Measurements from ENCODE around the gene ENTPD2. TPM values are rescaled to one million over a fixed set of nuclear protein-coding genes. Genes with fewer than 3 reads are reported as not detected.

Gene ENTPD2
- total RNA-seq, 1 donor from 2014 or later = not detected

DNA sequence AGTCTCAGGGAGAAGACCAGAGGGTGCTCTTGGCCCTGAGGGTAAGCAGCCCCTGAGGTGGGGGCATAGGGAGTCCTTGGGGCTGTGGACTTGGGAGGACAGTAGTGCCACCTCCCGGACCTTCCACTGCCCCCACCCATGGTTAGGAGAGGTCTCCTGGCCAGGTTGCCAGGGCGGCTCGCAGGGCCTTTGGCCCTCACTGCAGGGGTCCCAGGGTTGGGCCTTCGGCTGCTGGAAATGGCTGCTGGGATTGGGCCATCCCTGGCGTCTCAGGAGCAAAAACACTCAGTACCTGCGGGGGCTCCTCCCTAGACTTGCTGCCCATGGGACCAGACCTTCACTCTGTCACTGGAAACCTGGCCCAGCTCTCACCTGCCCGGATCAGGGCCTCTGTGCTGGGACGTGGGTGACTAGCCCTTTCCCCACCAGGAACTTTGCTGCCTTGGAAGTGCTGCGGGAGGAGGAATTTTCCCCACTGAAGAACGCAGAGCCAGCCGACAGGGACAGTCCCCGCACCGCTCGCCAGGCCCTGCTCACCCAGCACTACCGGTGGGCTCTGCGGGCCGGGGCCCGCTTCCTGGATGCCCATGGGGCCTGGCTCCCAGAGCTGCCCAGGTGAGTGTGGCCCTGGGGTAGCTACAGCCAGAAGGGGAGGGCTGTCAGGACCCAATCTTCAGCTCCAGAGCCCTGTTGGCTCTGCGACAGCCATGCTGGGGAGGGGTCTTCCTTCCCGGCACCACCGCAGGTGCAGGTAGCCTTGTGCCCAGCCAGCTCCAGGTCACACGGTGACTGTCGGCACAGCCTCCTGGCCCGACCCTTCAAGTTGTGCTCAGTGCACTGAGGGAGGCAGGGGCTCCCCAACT is 26.6 kb upstream of the ENTPD2 start:
- intact Hi-C loops (cut with micrococcal nuclease) = no loop called here

GRCh38 chr9:137079401-137079787 is 25.5 kb upstream of the ENTPD2 start:
- intact Hi-C loops (cut with micrococcal nuclease) = no loop called here

DNA sequence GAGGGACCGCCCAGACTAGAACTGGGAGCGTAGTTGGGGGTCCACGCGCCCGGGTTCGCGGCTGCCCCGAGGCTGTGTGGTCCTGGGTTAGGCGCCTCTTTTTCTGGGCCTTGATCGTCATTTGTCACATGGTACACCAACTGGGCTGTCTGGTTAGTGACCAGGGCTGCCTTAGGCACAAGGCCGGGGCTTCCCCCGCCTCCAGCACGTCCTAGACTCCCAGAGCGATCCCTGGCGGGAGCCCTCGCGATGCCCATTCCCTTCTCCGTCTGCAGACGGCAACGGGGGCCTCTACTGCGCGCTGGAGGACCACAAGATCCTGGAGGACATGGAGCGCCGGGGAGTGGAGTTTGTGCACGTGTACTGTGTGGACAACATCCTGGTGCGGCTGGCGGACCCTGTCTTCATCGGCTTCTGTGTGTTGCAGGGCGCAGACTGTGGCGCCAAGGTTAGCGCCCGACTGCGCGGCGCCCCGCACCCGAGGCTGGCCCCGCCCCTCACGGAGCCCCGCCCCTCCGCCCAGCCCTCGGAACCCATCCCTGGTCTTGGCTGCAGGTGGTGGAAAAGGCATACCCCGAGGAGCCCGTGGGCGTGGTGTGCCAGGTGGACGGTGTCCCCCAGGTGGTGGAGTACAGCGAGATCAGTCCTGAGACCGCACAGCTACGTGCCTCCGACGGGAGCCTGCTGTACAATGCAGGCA is 25.0 kb upstream of the ENTPD2 start:
- intact Hi-C loops (cut with micrococcal nuclease) = no loop called here

- intact Hi-C loops (cut with micrococcal nuclease) = loop anchor here (1.0 kb wide), 1 partner anchor 8 kb away; the partner anchor contains the start of gene MAN1B1
Observed at GRCh38 chr9:137077758-137078693, 24.2 kb upstream of the ENTPD2 start.

GRCh38 chr9:137077010-137077747 is 23.3 kb upstream of the ENTPD2 start, which contains the start of gene UAP1L1:
UAP1L1 (plus strand) TSS chr9:137077517; CDS start chr9:137077533, 16 bp downstream.
- intact Hi-C loops (cut with micrococcal nuclease) = loop anchor here (1.0 kb wide), 1 partner anchor 9 kb away; the partner anchor contains the start of gene MAN1B1

DNA sequence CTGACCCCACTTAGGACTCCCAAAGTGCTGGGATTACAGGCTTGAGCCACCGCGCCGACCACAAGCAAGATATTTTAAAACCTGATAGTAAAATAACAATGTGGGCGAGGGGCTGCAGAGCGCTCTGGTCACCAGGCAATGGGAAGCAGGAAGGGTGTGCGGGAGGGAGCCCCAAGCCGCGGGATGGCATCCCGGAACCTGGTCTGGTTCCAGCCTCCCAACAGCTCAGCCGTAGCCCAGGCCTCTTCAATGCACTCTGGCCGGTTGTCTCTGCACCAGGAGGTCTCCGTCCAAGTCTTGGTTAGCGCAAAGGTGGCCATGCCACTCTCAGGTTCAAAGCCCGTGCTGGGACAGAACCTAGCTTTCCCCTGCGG is 22.8 kb upstream of the ENTPD2 start:
- intact Hi-C loops (cut with micrococcal nuclease) = loop anchor here (1.0 kb wide), 1 partner anchor 10 kb away; the partner anchor contains the start of gene MAN1B1

- intact Hi-C loops (cut with micrococcal nuclease) = no loop called here
Observed at GRCh38 chr9:137075275-137075775, 21.5 kb upstream of the ENTPD2 start.

- intact Hi-C loops (cut with micrococcal nuclease) = no loop called here
Observed at GRCh38 chr9:137074657-137075274, 20.9 kb upstream of the ENTPD2 start.

- intact Hi-C loops (cut with micrococcal nuclease) = no loop called here
Observed at GRCh38 chr9:137073992-137074399, 20.1 kb upstream of the ENTPD2 start.

DNA sequence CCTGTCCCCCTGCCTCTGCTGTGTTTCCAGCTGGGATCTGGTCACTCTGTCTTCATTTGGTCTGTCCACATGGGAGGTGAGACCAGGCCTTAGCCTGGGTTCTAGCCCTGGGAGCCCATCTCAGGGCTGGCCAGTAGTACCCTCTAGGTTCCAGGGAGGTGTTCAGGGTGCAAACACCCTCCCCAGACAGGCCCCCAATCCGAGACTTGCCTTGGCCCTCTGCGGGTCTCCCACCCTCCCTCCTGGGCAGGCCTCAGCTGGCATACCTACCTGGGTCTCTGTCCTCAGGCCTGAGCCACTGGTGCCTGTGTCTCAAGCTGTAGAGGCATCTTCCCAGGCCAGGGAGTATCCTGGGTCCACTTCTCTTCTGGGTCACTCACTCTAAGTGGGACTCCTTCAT is 17.4 kb upstream of the ENTPD2 start:
- intact Hi-C loops (cut with micrococcal nuclease) = no loop called here

DNA sequence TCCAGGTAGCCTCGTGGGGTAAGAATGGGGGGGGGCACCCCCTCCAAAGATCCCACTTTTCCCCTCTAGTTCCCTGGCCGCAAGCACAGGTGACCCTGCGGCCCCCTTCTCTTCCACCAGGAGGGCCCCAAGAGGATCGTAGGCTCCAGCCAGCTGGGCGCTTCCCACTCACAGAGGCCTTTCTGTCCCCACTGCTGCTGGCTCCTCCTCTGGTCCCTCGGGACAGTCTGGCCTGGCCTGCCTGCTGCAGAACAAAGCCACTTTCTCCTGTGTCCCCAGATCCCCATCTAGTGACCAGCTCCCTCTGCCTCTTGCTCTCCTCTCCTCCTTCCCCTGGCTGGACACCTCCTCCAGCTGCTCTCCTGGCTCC is 17.0 kb upstream of the ENTPD2 start:
- intact Hi-C loops (cut with micrococcal nuclease) = loop anchor here (1.0 kb wide), 3 partner anchors 15 to 79 kb away; partner anchors contain the start of genes DPP7, MAN1B1 and PAXX

GRCh38 chr9:137070201-137070905 is 16.5 kb upstream of the ENTPD2 start, which contains the start of gene SAPCD2:
SAPCD2 (minus strand) TSS chr9:137070557; CDS start chr9:137070460, 97 bp downstream.
- intact Hi-C loops (cut with micrococcal nuclease) = loop anchor here (1.0 kb wide), 3 partner anchors 16 to 78 kb away; partner anchors contain the start of genes DPP7, MAN1B1 and PAXX

DNA sequence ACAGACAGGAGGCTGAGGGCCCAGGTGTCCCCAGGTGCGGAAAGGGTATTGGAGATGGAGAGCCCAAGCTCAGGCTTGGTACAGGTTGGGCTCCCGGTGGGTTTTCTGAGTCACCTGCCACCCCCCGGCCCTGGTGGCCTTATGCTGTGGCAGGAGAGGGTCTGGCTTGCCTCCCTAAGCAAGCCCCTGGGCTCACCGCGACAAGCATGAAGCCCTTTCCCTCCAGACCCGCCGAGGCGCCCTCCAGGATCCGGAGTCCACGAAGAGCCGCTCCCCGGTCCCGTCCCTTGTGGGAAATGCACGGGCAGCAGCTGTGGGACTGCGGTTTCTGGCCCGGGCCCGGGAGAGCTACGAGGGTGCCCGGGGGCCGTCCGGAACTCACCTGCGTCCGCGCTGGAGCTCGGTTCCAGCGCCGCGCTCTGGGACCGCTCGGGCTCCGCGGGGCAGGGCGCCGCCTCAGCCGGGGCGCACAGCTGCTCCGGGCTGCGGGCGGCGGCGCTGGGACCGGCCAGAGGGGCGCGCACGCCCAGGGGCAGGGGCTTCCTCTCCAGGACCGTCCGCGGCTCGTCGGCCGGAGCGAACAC is 15.7 kb upstream of the ENTPD2 start:
- intact Hi-C loops (cut with micrococcal nuclease) = loop anchor here (1.0 to 5.0 kb wide), 4 partner anchors 17 to 77 kb away; partner anchors contain the start of genes ABCA2, DPP7, MAN1B1 and PAXX

DNA sequence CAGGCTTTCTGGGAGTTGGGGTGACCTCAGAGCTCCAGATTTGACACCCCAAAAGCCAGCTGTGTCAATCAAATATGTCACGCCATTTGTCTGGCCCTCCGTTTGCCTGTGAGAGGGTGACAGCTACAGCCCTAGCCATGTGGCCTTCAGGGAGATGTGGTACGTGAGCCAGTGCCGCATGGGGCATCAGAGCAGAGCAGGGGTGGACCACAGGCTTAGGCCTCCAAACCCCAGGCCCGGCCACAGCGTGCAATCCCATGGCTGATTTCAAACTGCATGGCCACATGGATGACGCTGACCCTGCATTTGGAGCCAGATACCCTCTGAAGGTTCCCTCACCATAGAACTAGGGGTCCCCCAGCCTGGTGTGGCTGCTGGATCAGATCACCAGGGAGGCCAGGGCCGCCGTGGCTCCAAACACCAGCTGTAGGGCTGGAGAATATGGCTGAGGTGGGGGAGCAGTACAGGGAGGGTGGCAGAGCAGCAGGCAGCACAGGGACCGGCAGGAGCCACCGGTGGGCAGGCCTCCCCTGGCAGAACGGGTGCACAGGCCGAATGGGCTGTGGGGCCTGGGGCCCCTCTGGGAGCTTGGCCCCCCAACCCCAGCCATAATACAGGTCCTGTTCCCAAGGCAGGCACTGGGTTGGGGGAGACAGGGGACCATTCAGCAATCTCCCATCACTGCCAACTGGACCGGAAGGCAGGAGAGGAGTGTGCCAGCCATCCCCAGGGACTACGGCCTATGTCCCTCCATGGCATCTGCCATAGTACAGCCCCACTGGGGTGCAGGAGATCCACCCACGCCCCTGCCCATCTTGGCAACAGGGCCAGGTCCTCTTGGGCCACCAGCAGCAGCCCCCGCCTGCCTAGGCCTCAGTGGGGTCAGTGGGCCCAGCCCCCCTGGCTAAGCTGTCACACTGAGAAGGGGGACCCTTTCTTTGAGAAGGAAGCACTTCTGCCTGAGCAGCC is 15.0 kb upstream of the ENTPD2 start:
- intact Hi-C loops (cut with micrococcal nuclease) = loop anchor here (5.0 kb wide), 1 partner anchor 42 kb away; the partner anchor contains the start of gene ABCA2

- intact Hi-C loops (cut with micrococcal nuclease) = loop anchor here (2.0 to 5.0 kb wide), 2 partner anchors 21 to 41 kb away; partner anchors contain the start of genes ABCA2 and NPDC1
Observed at GRCh38 chr9:137067860-137068538, 14.1 kb upstream of the ENTPD2 start.
